ENCODE measurements around the gene MAP3K5.

MAP3K5 gene

GRCh38 chr6:136738692-136739057 is 53.6 kb downstream of the MAP3K5 start:
- TF ChIP-seq CTCF (IDR thresholded peaks at IDR 0.05; ENCODE audit: low read depth, low read length), result no peak
- DNase-seq (ENCODE audit: low read depth, low spot score), result no peak
- no peak overlapping the region for H3K4me3 ChIP-seq (ENCODE audit: low read depth, low read length)
- in situ Hi-C loops (cut with HindIII; ENCODE audit: low sequenced_read_pairs), result no loop called here

- in situ Hi-C loops (cut with HindIII; ENCODE audit: low sequenced_read_pairs), result no loop called here
- no peak for TF ChIP-seq CTCF (IDR thresholded peaks at IDR 0.05; ENCODE audit: low read depth, low read length)
- peak; percentile 18 for DNase-seq (ENCODE audit: low read depth, low spot score)
- no peak overlapping the region for H3K4me3 ChIP-seq (ENCODE audit: low read depth, low read length)
Measured at GRCh38 chr6:136737871-136738691, 54.2 kb downstream of the MAP3K5 start.

- DNase-seq (ENCODE audit: low read depth, low spot score), result no peak
- in situ Hi-C loops (cut with HindIII; ENCODE audit: low sequenced_read_pairs), result no loop called here
- no peak for TF ChIP-seq CTCF (IDR thresholded peaks at IDR 0.05; ENCODE audit: low read depth, low read length)
- H3K4me3 ChIP-seq (ENCODE audit: low read depth, low read length), result no peak overlapping the region
Measured at GRCh38 chr6:136737374-136737844, 54.9 kb downstream of the MAP3K5 start.

GRCh38 chr6:136736281-136736960 is 55.9 kb downstream of the MAP3K5 start:
- in situ Hi-C loops (cut with HindIII; ENCODE audit: low sequenced_read_pairs), result no loop called here
- DNase-seq (ENCODE audit: low read depth, low spot score), result no peak
- TF ChIP-seq CTCF (IDR thresholded peaks at IDR 0.05; ENCODE audit: low read depth, low read length), result no peak
- H3K4me3 ChIP-seq (ENCODE audit: low read depth, low read length), result no peak overlapping the region

- in situ Hi-C loops (cut with HindIII; ENCODE audit: low sequenced_read_pairs), result no loop called here
- TF ChIP-seq CTCF (IDR thresholded peaks at IDR 0.05; ENCODE audit: low read depth, low read length), result no peak
- no peak overlapping the region for H3K4me3 ChIP-seq (ENCODE audit: low read depth, low read length)
- no peak for DNase-seq (ENCODE audit: low read depth, low spot score)
Measured at GRCh38 chr6:136734977-136735376, 57.3 kb downstream of the MAP3K5 start.

GRCh38 chr6:136732889-136733288 is 59.4 kb downstream of the MAP3K5 start:
- no peak for DNase-seq (ENCODE audit: low read depth, low spot score)
- no peak overlapping the region for H3K4me3 ChIP-seq (ENCODE audit: low read depth, low read length)
- in situ Hi-C loops (cut with HindIII; ENCODE audit: low sequenced_read_pairs), result no loop called here
- TF ChIP-seq CTCF (IDR thresholded peaks at IDR 0.05; ENCODE audit: low read depth, low read length), result no peak
